ENCODE results near the gene RNF150.
"Not testable (repeated sequence)": the region's sequence is repeated elsewhere in the genome, so short reads cannot be mapped to it uniquely, and the experiment has no call there.

The RNF150 gene

GRCh38 chr4:140820520-140820919, 312.7 kb downstream of the RNF150 start:
- DNase-seq (ENCODE audit: low spot score), result not testable (repeated sequence)

GRCh38 chr4:140819610-140820009, 313.7 kb downstream of the RNF150 start:
- no peak for DNase-seq (ENCODE audit: low spot score)

GRCh38 chr4:140818433-140818832, 314.8 kb downstream of the RNF150 start:
- DNase-seq (ENCODE audit: low spot score), result no peak

- DNase-seq (ENCODE audit: low spot score), result no peak
These were observed 316.3 kb downstream of the RNF150 start for GRCh38 chr4:140816806-140817510.

GRCh38 chr4:140813804-140814203, 319.5 kb downstream of the RNF150 start:
- no peak for DNase-seq (ENCODE audit: low spot score)

- DNase-seq (ENCODE audit: low spot score), result no peak
These were observed 320.4 kb downstream of the RNF150 start for GRCh38 chr4:140812916-140813315.

GRCh38 chr4:140811429-140811828, 321.8 kb downstream of the RNF150 start:
- no peak for DNase-seq (ENCODE audit: low spot score)

GRCh38 chr4:140810591-140811169, 322.6 kb downstream of the RNF150 start:
- DNase-seq (ENCODE audit: low spot score), result not testable (repeated sequence)

All from GM03348 (cell line).